Measurements from ENCODE around the gene NT5C1A. TPM values are rescaled to one million over a fixed set of nuclear protein-coding genes. Genes with fewer than 3 reads are reported as not detected.
A peak's percentile ranks its signal among the peaks of the same experiment; 100 is the strongest.

NT5C1A gene
- total RNA-seq, 1 donor, result not detected

DNA sequence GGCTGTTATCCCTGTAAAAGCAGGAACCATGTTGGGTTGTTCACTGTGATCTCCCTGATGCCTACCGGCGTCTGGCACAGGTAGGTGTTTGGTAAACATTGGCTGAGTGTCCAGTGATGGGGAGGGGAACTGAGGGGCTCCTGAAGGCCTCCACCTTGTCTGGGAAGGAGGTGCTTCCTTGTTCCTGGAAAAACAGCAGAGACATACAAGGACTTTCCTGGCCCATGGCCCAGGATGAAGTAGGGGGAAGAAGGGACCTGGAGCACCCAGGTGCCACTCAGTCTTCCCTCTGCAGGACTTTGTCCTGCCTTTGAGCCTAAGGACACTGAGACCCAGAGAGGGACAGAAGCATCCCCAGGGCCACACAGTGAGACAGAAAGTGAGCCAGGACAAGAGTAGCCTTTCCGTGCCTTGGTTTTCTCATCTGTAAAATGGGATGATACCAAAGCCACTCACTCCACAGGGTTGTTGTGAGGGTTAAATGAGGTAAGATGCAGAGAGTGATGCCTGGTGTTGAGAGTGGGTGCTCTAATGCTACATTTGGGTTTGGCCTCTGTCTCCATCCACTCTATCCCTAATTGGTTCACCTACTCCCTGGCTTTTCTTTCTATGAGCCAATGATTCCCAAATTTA lies 26.4 kb downstream of the NT5C1A start:
- Histone ChIP-seq H3K27ac (ENCODE audit: low read depth, low read length) (no peak overlapping the region), H3K4me3 (ENCODE audit: insufficient read depth, low read length) (no peak overlapping the region), H3K4me2 (ENCODE audit: insufficient read depth, low read length) (no peak overlapping the region)

DNA sequence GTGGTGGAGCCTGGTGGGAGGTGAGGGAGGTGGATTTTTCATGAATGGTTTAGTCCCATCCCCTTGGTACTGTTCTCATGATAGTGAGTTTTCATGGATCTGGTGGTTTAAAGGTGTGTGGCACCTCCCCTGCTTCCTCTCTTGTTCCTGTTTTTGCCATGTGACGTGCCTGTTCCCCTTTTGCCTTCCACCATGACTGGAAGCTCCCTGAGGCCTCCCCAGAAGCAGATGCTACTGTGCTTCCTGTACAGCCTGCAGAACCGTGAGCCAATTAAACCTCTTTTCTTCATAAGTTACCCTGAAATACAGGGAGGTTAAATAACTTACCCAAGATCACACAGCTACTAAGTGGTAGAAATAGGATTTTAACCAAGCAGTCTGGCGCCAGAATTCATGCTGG lies 28.2 kb downstream of the NT5C1A start:
- Histone ChIP-seq H3K4me2 (ENCODE audit: insufficient read depth, low read length) (no peak overlapping the region), H3K27ac (ENCODE audit: low read depth, low read length) (no peak overlapping the region), H3K4me1 (ENCODE audit: insufficient read depth, low read length) (peaks cover 43% of the 10 kb centered on the region)

More for the DNA sequence above, 26.4 kb downstream of the NT5C1A start:
- H2AFZ ChIP-seq (ENCODE audit: low read length), result no peak overlapping the region
- H3K79me2 ChIP-seq (ENCODE audit: insufficient read depth, low read length), result no peaks in the 10 kb centered on the region
- no peaks in the 10 kb centered on the region for H3K9me3 ChIP-seq (ENCODE audit: low read depth, low read length)
- H3K27me3 ChIP-seq (ENCODE audit: insufficient read depth, low read length), result no peaks in the 10 kb centered on the region
- H3K36me3 ChIP-seq (ENCODE audit: insufficient read depth, low read length), result no peaks in the 10 kb centered on the region
- TF ChIP-seq, protein P1, sequence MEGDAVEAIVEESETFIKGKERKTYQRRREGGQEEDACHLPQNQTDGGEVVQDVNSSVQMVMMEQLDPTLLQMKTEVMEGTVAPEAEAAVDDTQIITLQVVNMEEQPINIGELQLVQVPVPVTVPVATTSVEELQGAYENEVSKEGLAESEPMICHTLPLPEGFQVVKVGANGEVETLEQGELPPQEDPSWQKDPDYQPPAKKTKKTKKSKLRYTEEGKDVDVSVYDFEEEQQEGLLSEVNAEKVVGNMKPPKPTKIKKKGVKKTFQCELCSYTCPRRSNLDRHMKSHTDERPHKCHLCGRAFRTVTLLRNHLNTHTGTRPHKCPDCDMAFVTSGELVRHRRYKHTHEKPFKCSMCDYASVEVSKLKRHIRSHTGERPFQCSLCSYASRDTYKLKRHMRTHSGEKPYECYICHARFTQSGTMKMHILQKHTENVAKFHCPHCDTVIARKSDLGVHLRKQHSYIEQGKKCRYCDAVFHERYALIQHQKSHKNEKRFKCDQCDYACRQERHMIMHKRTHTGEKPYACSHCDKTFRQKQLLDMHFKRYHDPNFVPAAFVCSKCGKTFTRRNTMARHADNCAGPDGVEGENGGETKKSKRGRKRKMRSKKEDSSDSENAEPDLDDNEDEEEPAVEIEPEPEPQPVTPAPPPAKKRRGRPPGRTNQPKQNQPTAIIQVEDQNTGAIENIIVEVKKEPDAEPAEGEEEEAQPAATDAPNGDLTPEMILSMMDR (IDR thresholded peaks at IDR 0.05; ENCODE audit: extremely low read depth, low read depth, low read length), result no peak
- no peak for DNase-seq (ENCODE audit: insufficient read length, low spot score, missing footprints)
- peaks cover 39% of the 10 kb centered on the region for H3K4me1 ChIP-seq (ENCODE audit: insufficient read depth, low read length)
- no peaks in the 10 kb centered on the region for H4K20me1 ChIP-seq (ENCODE audit: insufficient read depth, low read length)

DNA sequence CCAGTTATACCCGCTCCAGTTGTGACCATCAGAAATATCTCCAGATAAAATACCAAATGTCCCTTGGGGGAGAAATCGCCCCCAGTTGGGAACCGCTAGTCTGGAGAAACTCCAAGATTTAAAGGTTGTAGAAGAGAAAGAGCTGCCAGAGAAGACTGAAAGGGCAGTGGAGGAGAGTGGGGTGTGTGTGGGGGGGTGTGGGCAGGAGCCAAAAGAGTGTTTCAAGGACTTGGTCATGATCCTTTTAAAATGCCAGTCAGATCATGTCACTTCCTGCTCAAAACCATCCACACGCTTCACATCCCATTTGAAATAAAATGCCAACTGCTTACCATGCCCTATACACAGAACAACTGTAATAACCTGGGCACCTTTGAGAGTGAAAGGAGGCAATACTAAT lies 29.1 kb downstream of the NT5C1A start:
- DNase-seq (ENCODE audit: insufficient read length, low spot score, missing footprints), result peak; percentile 96
- Histone ChIP-seq H3K4me3 (ENCODE audit: insufficient read depth, low read length) (no peak overlapping the region), H3K36me3 (ENCODE audit: insufficient read depth, low read length) (no peaks in the 10 kb centered on the region), H3K79me2 (ENCODE audit: insufficient read depth, low read length) (no peaks in the 10 kb centered on the region), H3K9me3 (ENCODE audit: low read depth, low read length) (no peaks in the 10 kb centered on the region), H3K4me2 (ENCODE audit: insufficient read depth, low read length) (peak overlapping the region; percentile 67), H4K20me1 (ENCODE audit: insufficient read depth, low read length) (no peaks in the 10 kb centered on the region), H3K27ac (ENCODE audit: low read depth, low read length) (peak overlapping the region; percentile 66), H3K27me3 (ENCODE audit: insufficient read depth, low read length) (no peaks in the 10 kb centered on the region), H3K4me1 (ENCODE audit: insufficient read depth, low read length) (peaks cover 43% of the 10 kb centered on the region), H2AFZ (ENCODE audit: low read length) (peak overlapping the region; percentile 13)
- TF ChIP-seq, protein P1 (IDR thresholded peaks at IDR 0.05; ENCODE audit: extremely low read depth, low read depth, low read length), result no peak

More for the DNA sequence above, 28.2 kb downstream of the NT5C1A start:
- no peak for DNase-seq (ENCODE audit: insufficient read length, low spot score, missing footprints)
- no peaks in the 10 kb centered on the region for H3K9me3 ChIP-seq (ENCODE audit: low read depth, low read length)
- TF ChIP-seq, protein P1 (IDR thresholded peaks at IDR 0.05; ENCODE audit: extremely low read depth, low read depth, low read length), result no peak
- H4K20me1 ChIP-seq (ENCODE audit: insufficient read depth, low read length), result no peaks in the 10 kb centered on the region
- no peak overlapping the region for H2AFZ ChIP-seq (ENCODE audit: low read length)
- no peak overlapping the region for H3K4me3 ChIP-seq (ENCODE audit: insufficient read depth, low read length)
- H3K27me3 ChIP-seq (ENCODE audit: insufficient read depth, low read length), result no peaks in the 10 kb centered on the region
- no peaks in the 10 kb centered on the region for H3K79me2 ChIP-seq (ENCODE audit: insufficient read depth, low read length)
- no peaks in the 10 kb centered on the region for H3K36me3 ChIP-seq (ENCODE audit: insufficient read depth, low read length)

DNA sequence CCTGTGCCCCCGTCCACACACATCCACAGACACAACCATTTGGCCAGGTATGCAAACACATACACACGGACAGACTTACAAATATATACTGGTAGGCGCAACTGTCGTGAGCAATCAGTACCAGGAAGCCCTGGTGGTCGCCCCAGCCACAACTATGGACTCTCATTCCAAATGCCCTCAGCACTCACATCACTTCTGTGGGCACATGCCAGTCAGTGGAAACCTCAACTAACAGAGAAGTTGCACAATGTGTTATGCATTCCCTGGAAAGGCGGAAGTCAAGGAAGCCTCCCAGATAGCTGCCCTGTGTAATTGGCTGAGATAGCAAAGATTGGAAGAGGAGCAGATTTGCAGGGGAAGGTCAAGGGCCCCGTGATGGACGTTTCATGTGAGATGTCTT lies 31.0 kb downstream of the NT5C1A start:
- H3K36me3 ChIP-seq (ENCODE audit: insufficient read depth, low read length), result no peaks in the 10 kb centered on the region
- H3K4me1 ChIP-seq (ENCODE audit: insufficient read depth, low read length), result peaks cover 29% of the 10 kb centered on the region
- no peak overlapping the region for H2AFZ ChIP-seq (ENCODE audit: low read length)
- H3K27me3 ChIP-seq (ENCODE audit: insufficient read depth, low read length), result no peaks in the 10 kb centered on the region
- no peaks in the 10 kb centered on the region for H3K79me2 ChIP-seq (ENCODE audit: insufficient read depth, low read length)
- H3K4me3 ChIP-seq (ENCODE audit: insufficient read depth, low read length), result no peak overlapping the region
- TF ChIP-seq, protein P1 (IDR thresholded peaks at IDR 0.05; ENCODE audit: extremely low read depth, low read depth, low read length), result no peak
- H3K9me3 ChIP-seq (ENCODE audit: low read depth, low read length), result no peaks in the 10 kb centered on the region
- no peak overlapping the region for H3K4me2 ChIP-seq (ENCODE audit: insufficient read depth, low read length)
- H4K20me1 ChIP-seq (ENCODE audit: insufficient read depth, low read length), result no peaks in the 10 kb centered on the region
- DNase-seq (ENCODE audit: insufficient read length, low spot score, missing footprints), result peak; percentile 70
- no peak overlapping the region for H3K27ac ChIP-seq (ENCODE audit: low read depth, low read length)

All from osteoblast (primary cell).